HEK293T (cell line): ENCODE data around the gene MAST2.

ENCODE experiments used
- ARNT ChIP-seq: fragments of 450-650 bp; IDR thresholded peaks from 2 replicates; pipeline ENCODE4 v1.6.1; 2017; ENCODE audit warnings: mild to moderate bottlenecking
- BHLHE40 ChIP-seq: fragments of 450-650 bp; IDR thresholded peaks from 2 replicates; pipeline ENCODE4 v1.6.1; 2016; ENCODE audit warnings: mild to moderate bottlenecking, moderate library complexity, borderline replicate concordance
- CTBP1 ChIP-seq: fragments of 450-650 bp; IDR thresholded peaks from 2 replicates; pipeline ENCODE4 v1.6.1; 2016; ENCODE audit warnings: borderline replicate concordance
- ELF4 ChIP-seq: fragments of 450-650 bp; IDR thresholded peaks from 2 replicates; pipeline ENCODE4 v1.6.1; 2017; ENCODE audit warnings: antibody characterized with exemption
- FOXA1 ChIP-seq: fragments of 450-650 bp; IDR thresholded peaks from 2 replicates; pipeline ENCODE4 v1.6.1; 2016; ENCODE audit warnings: mild to moderate bottlenecking
- FOXK2 ChIP-seq: fragments of 450-650 bp; IDR thresholded peaks from 2 replicates; pipeline ENCODE4 v1.6.1; 2016; ENCODE audit warnings: mild to moderate bottlenecking
- FOXM1 ChIP-seq: fragments of 450-650 bp; IDR thresholded peaks from 2 replicates; pipeline ENCODE4 v1.6.1; 2017; ENCODE audit warnings: mild to moderate bottlenecking, borderline replicate concordance
- LEF1 ChIP-seq: fragments of 450-650 bp; IDR thresholded peaks from 2 replicates; pipeline ENCODE4 v1.6.1; 2017; ENCODE audit warnings: mild to moderate bottlenecking, borderline replicate concordance
- SP1 ChIP-seq: fragments of 450-650 bp; IDR thresholded peaks from 2 replicates; pipeline ENCODE4 v1.6.1; 2017
- SUZ12 ChIP-seq: fragments of 450-650 bp; IDR thresholded peaks from 2 replicates; pipeline ENCODE4 v1.6.1; 2016; ENCODE audit warnings: mild to moderate bottlenecking
- TARDBP ChIP-seq: fragments of 450-650 bp; IDR thresholded peaks from 2 replicates; pipeline ENCODE4 v1.6.1; 2016
- ZNF384 ChIP-seq: fragments of 450-650 bp; IDR thresholded peaks from 2 replicates; pipeline ENCODE4 v1.6.1; 2016
- TF ChIP-seq, protein P1 (sequence below): fragments of 450-650 bp; IDR thresholded peaks from 2 replicates; pipeline ENCODE4 v1.6.1; 2016

GRCh38 chr1:46026531-46026930, 223.1 kb downstream of the MAST2 start:
- TF ChIP-seq FOXM1 = no peak
- no peak for TF ChIP-seq CTBP1
- TF ChIP-seq ELF4 = no peak
- TF ChIP-seq SP1 = no peak
- TF ChIP-seq SUZ12 = no peak
- TF ChIP-seq, protein P1, sequence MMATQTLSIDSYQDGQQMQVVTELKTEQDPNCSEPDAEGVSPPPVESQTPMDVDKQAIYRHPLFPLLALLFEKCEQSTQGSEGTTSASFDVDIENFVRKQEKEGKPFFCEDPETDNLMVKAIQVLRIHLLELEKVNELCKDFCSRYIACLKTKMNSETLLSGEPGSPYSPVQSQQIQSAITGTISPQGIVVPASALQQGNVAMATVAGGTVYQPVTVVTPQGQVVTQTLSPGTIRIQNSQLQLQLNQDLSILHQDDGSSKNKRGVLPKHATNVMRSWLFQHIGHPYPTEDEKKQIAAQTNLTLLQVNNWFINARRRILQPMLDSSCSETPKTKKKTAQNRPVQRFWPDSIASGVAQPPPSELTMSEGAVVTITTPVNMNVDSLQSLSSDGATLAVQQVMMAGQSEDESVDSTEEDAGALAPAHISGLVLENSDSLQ = no peak
- no peak for TF ChIP-seq BHLHE40
- no peak for TF ChIP-seq TARDBP
- no peak for TF ChIP-seq ARNT
- no peak for TF ChIP-seq ZNF384
- TF ChIP-seq FOXA1 = no peak
- TF ChIP-seq LEF1 = no peak
- TF ChIP-seq FOXK2 = no peak
